Urinary bladder (tissue), 4 donors: Measurements from ENCODE around the gene AIP. TPM values are rescaled to one million over a fixed set of nuclear protein-coding genes. Genes with fewer than 3 reads are reported as not detected.
A peak's percentile ranks its signal among the peaks of the same experiment; 100 is the strongest.

ENCODE experiments used
- DNase-seq: peaks from one replicate; pipeline ENCODE4 v3.0.0-alpha.2; 2015; ENCODE audit errors: extremely low spot score
- H3K27ac ChIP-seq: one replicate; pipeline ENCODE4 v1.5.1; 2013; ENCODE audit warnings: low read depth, mild to moderate bottlenecking, moderate library complexity
- H3K36me3 ChIP-seq: one replicate; pipeline ENCODE4 v1.6.1; 2013; ENCODE audit warnings: mild to moderate bottlenecking, moderate library complexity; ENCODE audit not compliant: insufficient read depth
- H3K4me1 ChIP-seq: one replicate; pipeline ENCODE4 v1.6.1; 2013; ENCODE audit warnings: mild to moderate bottlenecking, moderate library complexity; ENCODE audit not compliant: insufficient read depth
- H3K4me3 ChIP-seq: one replicate; pipeline ENCODE4 v1.5.1; 2013; ENCODE audit warnings: low read depth, low read length
- WGBS: extraction: QIAGEN DNeasy Blood & Tissue Kit; methylation state at CpG from one replicate; pipeline ENCODE4 v1.1.7; 2013; 5-methylcytosine and 5-hydroxymethylcytosine counted together
- polyA plus RNA-seq: library from polyadenylated mRNA; stranded (reverse); fragments of 200-250 nt; gene quantifications from one replicate; pipeline ENCODE4 v1.2.3, GENCODE V29; 2013
- total RNA-seq: library from RNA; depleted of rRNA; stranded (reverse); fragments of >200 nt; gene quantifications from one replicate; pipeline ENCODE4 v1.2.3, GENCODE V29; 2014
- donor health status: healthy with polysubstance abuse.
- donor health status: healthy.

The AIP gene
- total and polyA plus RNA-seq, 2 donors, result 42.9 to 135 TPM

- Histone ChIP-seq H3K4me1 (no peaks in the 10 kb centered on the region), H3K27ac (no peak overlapping the region), H3K36me3 (no peaks in the 10 kb centered on the region), H3K4me3 (no peak overlapping the region)
- DNase-seq, result no peak
- WGBS, result 76% methylated on average over 17 of the region's 17 CpGs
Observed at GRCh38 chr11:67440229-67441097, 42.4 kb upstream of the AIP start.

- DNase-seq, result no peak
- Histone ChIP-seq H3K36me3 (no peaks in the 10 kb centered on the region), H3K27ac (no peak overlapping the region), H3K4me3 (no peak overlapping the region), H3K4me1 (no peaks in the 10 kb centered on the region)
- WGBS, result 89% methylated on average over 21 of the region's 21 CpGs
Observed at GRCh38 chr11:67441098-67441563, 41.7 kb upstream of the AIP start.

GRCh38 chr11:67441731-67442351 is 41.0 kb upstream of the AIP start:
- Histone ChIP-seq H3K36me3 (no peaks in the 10 kb centered on the region), H3K4me1 (no peaks in the 10 kb centered on the region), H3K27ac (no peak overlapping the region), H3K4me3 (no peak overlapping the region)
- WGBS, result 87% methylated on average over 28 of the region's 28 CpGs
- no peak for DNase-seq

- Histone ChIP-seq H3K36me3 (no peaks in the 10 kb centered on the region), H3K4me3 (peak overlapping the region; percentile 78), H3K27ac (peak overlapping the region; percentile 95), H3K4me1 (no peaks in the 10 kb centered on the region)
- WGBS, result 36% methylated on average over 45 of the region's 45 CpGs
- DNase-seq, result no peak
Observed at GRCh38 chr11:67442504-67443404, 40.1 kb upstream of the AIP start.

- Histone ChIP-seq H3K36me3 (no peaks in the 10 kb centered on the region), H3K4me1 (no peaks in the 10 kb centered on the region), H3K4me3 (no peak overlapping the region), H3K27ac (no peak overlapping the region)
- WGBS, result 84% methylated on average over 5 of the region's 5 CpGs
- DNase-seq, result no peak
Observed at GRCh38 chr11:67445515-67445914, 37.3 kb upstream of the AIP start.

- no peaks in the 10 kb centered on the region for H3K4me1 ChIP-seq
- no peaks in the 10 kb centered on the region for H3K36me3 ChIP-seq
- DNase-seq, result no peak
- no peak overlapping the region for H3K4me3 ChIP-seq
- no peak overlapping the region for H3K27ac ChIP-seq
- WGBS, result 93% methylated on average over 7 of the region's 7 CpGs
Observed at GRCh38 chr11:67448220-67448609, 34.6 kb upstream of the AIP start.

- 79% methylated on average over 9 of the region's 9 CpGs for WGBS
- Histone ChIP-seq H3K36me3 (no peaks in the 10 kb centered on the region), H3K27ac (no peak overlapping the region), H3K4me3 (no peak overlapping the region), H3K4me1 (no peaks in the 10 kb centered on the region)
- no peak for DNase-seq
Observed at GRCh38 chr11:67449116-67449844, 33.5 kb upstream of the AIP start.

- WGBS, result 90% methylated on average over 25 of the region's 25 CpGs
- no peaks in the 10 kb centered on the region for H3K4me1 ChIP-seq
- H3K27ac ChIP-seq, result no peak overlapping the region
- no peaks in the 10 kb centered on the region for H3K36me3 ChIP-seq
- no peak overlapping the region for H3K4me3 ChIP-seq
- DNase-seq, result no peak
Observed at GRCh38 chr11:67450796-67451657, 31.8 kb upstream of the AIP start.

GRCh38 chr11:67451658-67451976 is 31.2 kb upstream of the AIP start:
- no peak for DNase-seq
- no peak overlapping the region for H3K27ac ChIP-seq
- no peaks in the 10 kb centered on the region for H3K4me1 ChIP-seq
- H3K36me3 ChIP-seq, result no peaks in the 10 kb centered on the region
- H3K4me3 ChIP-seq, result no peak overlapping the region
- 93% methylated on average over 14 of the region's 14 CpGs for WGBS

GRCh38 chr11:67452141-67452952 is 30.5 kb upstream of the AIP start, which contains the start of gene GPR152:
GPR152 (minus strand) TSS chr11:67452729; CDS start chr11:67452724, 5 bp downstream.
- Histone ChIP-seq H3K36me3 (no peaks in the 10 kb centered on the region), H3K27ac (no peak within 1 kb of the TSS), H3K4me3 (no peak within 1 kb of the TSS), H3K4me1 (no peaks in the 10 kb centered on the region)
- 83% methylated on average over 33 of the region's 33 CpGs for WGBS
- no peak for DNase-seq

- Histone ChIP-seq H3K27ac (no peak overlapping the region), H3K4me3 (no peak overlapping the region), H3K36me3 (no peaks in the 10 kb centered on the region), H3K4me1 (no peaks in the 10 kb centered on the region)
- 88% methylated on average over 21 of the region's 21 CpGs for WGBS
- no peak for DNase-seq
Observed at GRCh38 chr11:67453816-67454732, 28.8 kb upstream of the AIP start.
